ENCODE data around the gene LTBR.

Gene LTBR

GRCh38 chr12:6367969-6368892 lies 15.7 kb upstream of the LTBR start:
- no peak for DNase-seq (ENCODE audit: low read depth in 2 of 2, low spot score in 1 of 2)

GRCh38 chr12:6368906-6369525 lies 14.9 kb upstream of the LTBR start:
- DNase-seq (ENCODE audit: low read depth in 2 of 2, low spot score in 1 of 2) = no peak

DNA sequence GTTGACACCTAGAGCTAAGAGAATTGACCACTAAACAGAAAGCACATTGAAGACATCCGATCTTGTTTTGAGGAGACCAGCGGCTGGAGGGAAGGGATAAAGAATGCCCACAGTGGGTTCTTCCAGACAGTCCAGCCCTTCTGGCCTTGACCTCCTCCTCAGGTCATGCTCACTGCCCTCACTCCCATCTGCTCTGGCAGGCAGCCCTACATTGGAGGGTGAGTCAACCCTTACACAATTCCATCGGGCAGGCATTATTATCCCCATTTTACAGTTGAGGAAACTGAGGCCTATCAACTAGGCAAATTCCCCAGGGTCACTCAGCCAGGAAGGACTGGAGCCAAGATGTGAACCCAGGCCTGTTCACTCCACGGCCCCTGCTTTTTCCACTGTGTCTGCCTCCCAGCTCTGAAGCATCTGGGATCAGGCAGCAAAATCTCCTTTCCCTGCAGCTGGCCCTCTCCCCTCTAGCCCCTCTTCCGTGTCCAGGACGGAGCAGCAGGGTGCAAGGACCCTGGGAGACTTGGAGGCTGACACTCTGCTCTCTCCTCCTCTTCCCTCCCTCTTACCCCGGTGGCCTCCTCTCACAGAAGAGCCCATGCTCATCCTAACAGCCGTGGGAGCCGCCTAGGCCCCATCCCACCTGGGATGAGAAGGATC lies 13.9 kb upstream of the LTBR start:
- no peak for DNase-seq (ENCODE audit: low read depth in 2 of 2, low spot score in 1 of 2)

GRCh38 chr12:6370576-6370935 lies 13.4 kb upstream of the LTBR start:
- no peak for DNase-seq (ENCODE audit: low read depth in 2 of 2, low spot score in 1 of 2)

DNA sequence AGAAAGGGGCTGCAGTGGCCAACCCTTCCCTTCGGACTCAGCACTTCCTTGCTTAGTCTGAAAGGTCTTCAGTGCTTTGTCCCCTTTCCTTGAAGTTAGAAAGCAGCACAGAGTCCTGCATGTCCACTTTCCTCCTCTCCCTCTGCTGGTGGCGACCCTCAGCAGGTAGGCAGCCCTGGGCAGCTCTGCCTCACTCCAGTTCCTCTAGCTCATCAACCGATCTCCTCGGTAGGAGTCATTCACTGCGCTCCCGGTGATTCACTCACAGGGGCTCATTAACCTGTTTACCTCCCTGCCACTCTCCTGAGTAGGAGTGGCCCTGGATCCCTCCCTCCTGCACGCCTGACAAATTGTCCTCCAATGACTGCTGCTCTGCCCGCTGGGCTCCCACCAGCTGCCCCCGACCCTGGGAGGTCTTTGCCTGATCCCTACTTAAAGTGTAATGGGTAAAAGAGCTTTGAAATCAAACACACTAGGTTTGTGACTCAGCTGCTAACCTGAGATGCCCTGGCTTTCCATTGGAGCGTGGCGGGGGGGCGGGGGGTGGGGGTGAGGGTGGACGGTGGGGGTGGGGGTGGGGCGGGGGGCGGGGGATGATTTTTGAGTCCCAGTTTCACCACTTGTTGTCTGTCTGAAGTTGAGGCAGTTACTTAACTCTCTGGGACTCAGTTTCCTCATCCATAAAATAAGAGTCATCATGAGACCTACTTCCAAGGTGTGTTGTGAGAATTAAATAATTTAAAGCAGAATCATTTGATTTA lies 12.8 kb upstream of the LTBR start:
- no peak for DNase-seq (ENCODE audit: low read depth in 2 of 2, low spot score in 1 of 2)

- DNase-seq (ENCODE audit: low read depth in 2 of 2, low spot score in 1 of 2) = no peak
These were observed 11.5 kb upstream of the LTBR start for GRCh38 chr12:6372403-6373003.

DNA sequence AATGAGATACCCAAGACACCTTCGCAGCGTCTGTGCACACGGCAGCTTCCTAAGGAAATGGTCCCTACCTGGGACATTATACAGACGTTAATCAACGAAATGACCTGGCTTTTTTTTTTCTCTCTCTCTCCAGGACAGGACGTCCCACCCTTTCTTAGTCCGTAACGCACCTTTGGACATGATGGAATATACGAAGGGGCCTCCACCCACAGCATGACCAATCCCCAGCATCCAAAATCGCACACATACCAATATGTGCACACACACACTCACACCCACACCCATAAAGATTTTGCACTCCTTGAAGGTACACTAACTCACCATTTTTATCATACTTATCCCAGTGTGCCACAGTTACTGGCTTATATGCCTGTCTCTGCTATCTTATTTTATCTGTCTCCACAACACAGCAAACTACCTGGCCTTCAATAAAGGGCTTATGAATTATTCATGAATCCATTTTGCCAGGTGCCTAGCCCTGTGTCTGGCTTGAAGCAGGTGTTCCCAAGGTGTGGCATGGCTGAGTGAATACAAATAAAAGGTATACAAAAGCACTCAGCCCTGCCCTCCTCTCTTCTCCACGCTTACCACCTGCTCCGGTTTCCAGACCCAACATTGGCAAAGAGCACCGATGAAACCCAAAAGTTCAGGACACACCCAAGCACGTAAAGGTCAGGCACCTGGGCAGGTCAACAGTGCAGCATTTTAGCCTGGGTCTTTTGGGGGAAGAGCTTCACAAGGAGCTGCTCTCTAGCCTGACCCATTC lies 10.8 kb upstream of the LTBR start:
- DNase-seq (ENCODE audit: low read depth in 2 of 2, low spot score in 1 of 2) = no peak

- no peak for DNase-seq (ENCODE audit: low read depth in 2 of 2, low spot score in 1 of 2)
These were observed 9.8 kb upstream of the LTBR start for GRCh38 chr12:6374028-6374785.

DNA sequence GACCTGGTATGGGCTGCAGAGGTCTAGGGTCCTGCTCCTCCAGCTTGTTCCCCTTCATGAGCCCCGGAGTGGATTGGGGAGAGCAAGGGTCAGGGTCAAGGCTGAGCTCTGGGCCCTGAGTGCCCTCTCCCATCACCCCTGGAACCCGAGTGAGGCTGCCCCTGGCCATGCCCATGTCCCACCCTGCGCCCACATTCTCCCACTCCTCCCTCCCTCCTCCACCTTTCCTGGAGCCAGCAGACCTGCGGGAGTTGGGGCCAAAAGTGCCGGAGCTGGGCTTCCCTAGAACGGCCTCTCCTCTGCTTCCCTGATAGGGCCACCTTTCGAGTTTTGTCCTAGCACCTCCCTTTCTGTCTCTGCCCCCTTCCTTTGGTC lies 9.2 kb upstream of the LTBR start:
- DNase-seq (ENCODE audit: low read depth in 2 of 2, low spot score in 1 of 2) = no peak

GRCh38 chr12:6375269-6376078 lies 8.5 kb upstream of the LTBR start, which contains the start of gene SCNN1A:
TSS of gene SCNN1A (minus strand) at chr12:6375563. CDS start at chr12:6374783, 780 bp downstream.
- no peak for DNase-seq (ENCODE audit: low read depth in 2 of 2, low spot score in 1 of 2)

DNA sequence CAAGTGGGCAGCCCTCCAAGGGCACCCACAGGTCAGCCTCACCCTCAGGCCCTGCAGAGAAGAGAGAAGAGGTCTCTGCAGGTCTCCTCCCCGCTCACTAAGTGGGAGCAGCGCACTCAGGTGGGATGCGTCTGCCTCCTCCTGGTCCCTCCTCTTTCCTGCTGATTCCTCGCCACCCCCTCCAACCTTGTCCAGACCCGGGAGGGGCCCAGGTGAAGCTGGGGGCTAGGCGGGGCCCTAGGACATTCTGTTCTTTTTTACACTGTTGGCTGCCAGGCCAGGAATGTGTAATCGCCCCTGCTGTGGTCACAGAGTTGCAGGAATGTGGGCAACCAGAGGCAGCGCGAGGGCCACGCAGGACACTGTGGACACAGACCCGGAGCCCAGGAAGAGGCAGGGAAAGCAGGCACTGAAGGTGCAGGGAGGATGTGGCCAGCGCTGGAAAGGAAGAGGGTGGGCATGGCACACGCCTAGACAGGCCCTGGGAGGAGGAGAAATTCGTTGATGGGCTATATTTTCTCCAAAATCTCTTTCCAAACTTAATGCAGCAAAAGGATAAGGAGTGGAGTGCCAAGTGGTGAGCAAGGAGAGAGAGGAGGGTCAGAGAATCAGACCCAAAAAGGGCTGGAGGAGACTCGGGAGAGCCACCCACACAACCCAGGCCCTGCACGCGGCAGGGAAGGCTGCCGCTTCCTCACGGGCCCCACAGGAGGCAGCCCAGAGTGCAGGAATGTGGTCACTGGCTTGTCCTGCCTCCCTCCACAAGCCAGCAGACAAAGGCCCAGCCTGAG lies 7.7 kb upstream of the LTBR start:
- DNase-seq (ENCODE audit: low read depth in 2 of 2, low spot score in 1 of 2) = no peak

- DNase-seq (ENCODE audit: low read depth in 2 of 2, low spot score in 1 of 2) = no peak
These were observed 6.9 kb upstream of the LTBR start for GRCh38 chr12:6376870-6377666.

- DNase-seq (ENCODE audit: low read depth in 2 of 2, low spot score in 1 of 2) = no peak
These were observed 6.3 kb upstream of the LTBR start for GRCh38 chr12:6377667-6377994.

DNA sequence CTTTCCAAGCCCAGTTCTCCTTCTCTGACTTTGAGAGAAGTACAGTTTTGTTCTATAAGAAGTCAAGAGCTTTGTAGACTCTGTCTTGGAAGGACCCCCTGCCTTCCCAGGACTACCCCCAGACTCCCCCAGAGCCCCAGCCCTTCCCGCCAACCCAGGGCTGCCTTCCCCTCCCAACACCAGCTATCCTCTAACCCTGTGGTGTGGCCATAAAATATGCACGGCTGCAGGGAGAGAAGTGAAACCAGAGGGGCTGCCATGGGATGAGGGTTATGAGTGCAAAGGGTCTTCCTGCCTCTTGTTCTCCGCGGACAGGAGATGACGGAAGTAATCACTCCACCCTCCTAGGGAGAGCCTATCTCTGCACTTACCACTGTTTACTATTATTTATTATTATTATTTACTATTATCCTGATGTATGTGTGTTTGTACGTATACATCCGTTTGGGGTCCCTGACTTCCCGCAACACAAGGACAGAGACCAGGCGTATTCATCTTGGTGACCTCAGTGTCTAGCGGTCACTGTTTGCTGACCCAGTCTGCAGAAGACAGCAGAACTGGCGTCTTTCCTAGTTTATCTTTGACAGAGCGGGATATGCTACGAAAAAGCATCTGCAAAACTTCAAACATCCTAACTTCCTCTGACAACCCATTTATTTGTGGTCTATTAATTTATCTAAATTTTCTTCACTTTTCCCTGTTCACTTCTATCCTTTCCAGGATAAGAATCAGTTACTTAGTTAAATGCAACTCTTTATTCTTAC lies 5.1 kb upstream of the LTBR start:
- no peak for DNase-seq (ENCODE audit: low read depth in 2 of 2, low spot score in 1 of 2)

DNA sequence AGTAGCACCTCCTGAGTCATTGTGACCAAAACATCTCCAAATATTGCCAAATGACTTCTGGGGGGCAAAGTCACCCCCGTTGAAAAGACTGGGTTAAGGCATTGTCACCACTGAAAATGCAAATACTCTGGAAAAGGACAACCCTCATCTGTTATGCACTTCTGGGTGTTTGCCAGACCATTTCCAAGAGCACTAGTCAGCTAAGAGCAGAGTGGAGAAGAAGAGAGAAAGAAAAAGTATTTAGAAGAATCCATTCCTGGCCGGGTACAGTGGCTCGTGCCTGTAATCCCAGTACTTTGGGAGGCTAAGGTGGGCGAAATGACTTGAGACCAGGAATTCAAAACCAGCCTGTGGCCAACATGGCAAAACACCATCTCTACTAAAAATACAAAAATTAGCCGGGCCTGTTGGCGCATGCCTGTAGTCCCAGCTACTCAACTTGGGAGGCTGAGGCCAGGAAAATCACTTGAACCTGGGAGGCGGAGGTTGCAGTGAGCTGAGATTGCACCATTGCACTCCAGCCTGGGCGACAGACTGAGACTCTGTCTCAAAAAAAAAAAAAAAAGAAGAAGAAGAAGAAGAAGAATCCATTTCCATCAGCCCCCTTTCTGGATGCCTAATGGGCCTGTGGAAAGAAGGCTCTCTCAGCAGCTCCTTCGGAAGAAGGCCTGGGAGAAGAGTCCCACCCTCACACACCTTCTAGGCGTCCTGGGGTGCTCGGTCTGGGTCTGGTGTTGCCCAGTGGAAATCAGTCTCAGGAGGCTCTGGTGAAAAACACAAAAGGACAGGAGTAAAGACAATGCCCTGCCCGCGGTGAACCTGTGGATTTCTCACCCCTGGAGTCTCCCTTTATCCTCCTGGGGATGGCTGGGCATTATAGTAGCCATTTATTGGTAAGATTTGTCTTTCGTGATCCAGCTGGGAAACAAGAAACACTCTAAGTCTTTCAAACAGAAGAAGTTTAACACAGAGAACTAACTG lies 3.5 kb upstream of the LTBR start:
- DNase-seq (ENCODE audit: low read depth in 2 of 2, low spot score in 1 of 2) = no peak
